ENCODE data around the gene MRPL52.
"Not testable (repeated sequence)": the region's sequence is repeated elsewhere in the genome, so short reads cannot be mapped to it uniquely, and the experiment has no call there.

MRPL52 gene

GRCh38 chr14:22811722-22812121 lies 18.0 kb upstream of the MRPL52 start:
- DNase-seq (ENCODE audit: low read depth) = no peak

DNA sequence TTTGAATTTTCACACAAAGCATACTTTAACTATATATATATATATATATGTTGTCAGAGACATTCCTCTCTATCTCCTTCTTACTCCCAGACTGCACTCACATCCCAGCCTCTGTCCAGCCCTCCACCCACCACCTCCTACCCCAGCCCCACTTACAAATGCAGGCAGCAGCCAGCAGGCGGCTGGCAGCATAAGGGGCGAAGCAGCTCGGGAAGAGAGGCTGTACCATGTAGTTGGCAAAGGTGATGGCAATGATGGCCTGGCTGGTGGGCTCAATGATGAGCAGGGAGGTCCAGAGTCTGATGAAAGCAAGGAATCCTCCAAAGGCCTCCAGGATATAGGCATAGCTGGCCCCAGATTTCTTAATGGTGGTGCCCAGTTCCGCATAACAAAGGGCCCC lies 16.9 kb upstream of the MRPL52 start:
- no peak for DNase-seq (ENCODE audit: low read depth)

DNA sequence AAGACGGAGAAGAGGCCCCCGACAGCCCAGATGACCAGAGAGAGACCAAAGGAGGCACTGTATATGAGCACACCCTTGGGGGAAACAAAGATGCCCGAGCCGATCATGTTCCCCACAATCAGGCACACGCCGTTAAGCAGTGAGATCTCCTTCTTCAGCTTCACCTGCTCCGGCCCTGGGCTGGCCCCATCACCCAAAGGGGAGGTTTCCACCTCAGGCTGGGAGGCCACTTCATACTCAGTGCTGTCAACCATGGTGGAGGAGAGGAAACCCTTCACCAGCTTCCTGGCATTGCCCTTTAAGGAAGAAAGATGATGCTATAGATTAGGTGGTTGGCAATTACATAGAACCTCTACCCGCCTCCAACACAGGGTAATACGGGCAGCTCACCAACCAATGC lies 16.5 kb upstream of the MRPL52 start:
- no peak for DNase-seq (ENCODE audit: low read depth)

- no peak for DNase-seq (ENCODE audit: low read depth)
These were observed 15.3 kb upstream of the MRPL52 start for GRCh38 chr14:22814373-22814772.

DNA sequence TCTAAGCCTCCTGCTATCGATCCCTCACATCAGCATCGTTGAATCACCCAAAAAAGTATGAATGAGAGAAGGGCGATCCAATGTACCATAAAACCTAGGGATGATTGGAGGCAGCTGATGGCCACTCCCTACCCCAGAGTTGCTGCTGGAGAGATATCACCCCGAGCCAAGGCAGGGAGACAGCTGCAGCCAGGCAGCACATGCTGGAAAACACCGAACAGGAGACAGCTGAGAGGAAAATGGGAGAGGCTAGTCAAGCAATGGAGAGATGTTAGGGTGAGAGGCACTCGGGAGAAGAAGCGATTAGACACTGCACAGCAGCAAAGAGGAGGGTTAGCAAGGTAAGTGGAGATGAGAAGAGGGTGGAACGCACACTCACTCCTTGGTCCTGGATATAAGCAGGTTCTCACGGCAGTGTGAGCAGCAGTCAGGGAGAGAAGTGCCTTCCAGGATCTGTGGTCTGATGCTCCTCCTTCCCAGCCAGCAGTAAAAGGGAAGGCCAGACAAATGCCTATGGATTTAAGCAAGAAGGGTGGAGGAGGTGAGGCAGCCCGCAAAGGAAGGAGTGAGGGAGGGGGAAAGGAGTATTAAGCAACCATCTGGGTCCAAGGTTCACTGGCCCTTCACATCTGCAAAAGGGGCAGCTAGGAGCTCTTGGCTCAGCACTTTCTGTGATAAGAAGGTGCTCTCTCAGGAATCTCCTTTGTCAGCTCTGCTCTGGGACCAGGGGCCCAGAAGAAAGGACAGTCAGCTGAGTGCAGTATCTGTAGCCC lies 14.6 kb upstream of the MRPL52 start, which contains the start of gene SLC7A7:
SLC7A7 (minus strand) TSS at position 495 of the 773 bp plus-strand sequence. CDS start 2,037 bp downstream, outside the sequence.
- DNase-seq (ENCODE audit: low read depth) = no peak

GRCh38 chr14:22819151-22819988 lies 10.3 kb upstream of the MRPL52 start:
- DNase-seq (ENCODE audit: low read depth) = peak; percentile 85

DNA sequence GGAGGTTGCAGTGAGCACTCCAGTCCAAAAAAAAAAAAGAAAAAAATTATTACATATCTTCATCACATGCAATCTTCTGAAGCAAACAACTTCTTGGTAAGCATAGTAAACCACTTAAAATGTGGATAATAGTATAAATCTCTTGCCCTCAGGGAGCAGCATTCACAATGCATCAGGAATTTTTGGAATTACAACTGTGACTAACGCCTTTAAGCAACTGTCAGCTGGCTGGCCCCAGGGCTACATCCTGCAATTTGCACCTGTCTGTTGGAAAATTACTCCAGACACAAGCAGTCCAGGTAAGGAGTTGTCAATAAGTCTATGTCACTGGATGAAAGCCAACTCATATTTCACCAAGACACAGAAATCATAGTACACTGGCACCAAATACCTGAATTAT lies 9.0 kb upstream of the MRPL52 start:
- DNase-seq (ENCODE audit: low read depth) = no peak

GRCh38 chr14:22821193-22822015 lies 8.3 kb upstream of the MRPL52 start:
- no peak for DNase-seq (ENCODE audit: low read depth)

DNA sequence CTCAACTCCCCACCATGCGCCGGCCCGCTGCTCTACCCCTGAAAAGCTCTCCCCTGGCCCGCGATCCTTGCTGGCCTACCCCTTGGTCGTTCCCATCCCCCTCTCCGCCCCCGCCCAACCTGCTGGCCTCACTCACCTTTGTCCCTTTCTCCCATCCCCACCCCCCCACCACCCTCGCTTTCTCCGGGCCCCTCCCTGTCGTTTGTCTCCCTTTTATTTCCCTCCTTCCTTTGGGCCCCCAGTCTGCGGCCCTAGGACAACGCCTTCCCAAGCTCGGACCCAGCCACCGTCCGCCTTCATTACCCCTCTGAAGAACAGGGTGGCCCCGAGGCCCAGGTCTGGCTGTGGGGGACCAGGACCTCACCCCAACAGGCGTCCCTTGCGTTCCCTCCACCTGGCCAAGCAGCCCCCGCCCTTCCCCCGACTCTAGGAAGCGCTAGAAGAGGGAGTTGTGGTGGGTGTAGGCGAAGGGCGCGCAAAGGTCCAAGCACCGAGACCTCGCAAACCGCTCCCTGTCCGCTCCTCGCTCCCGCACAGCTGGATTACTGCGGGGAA lies 7.6 kb upstream of the MRPL52 start:
- no peak for DNase-seq (ENCODE audit: low read depth)

- peak; percentile 90 for DNase-seq (ENCODE audit: low read depth)
These were observed 7.1 kb upstream of the MRPL52 start for GRCh38 chr14:22822571-22823098.

DNA sequence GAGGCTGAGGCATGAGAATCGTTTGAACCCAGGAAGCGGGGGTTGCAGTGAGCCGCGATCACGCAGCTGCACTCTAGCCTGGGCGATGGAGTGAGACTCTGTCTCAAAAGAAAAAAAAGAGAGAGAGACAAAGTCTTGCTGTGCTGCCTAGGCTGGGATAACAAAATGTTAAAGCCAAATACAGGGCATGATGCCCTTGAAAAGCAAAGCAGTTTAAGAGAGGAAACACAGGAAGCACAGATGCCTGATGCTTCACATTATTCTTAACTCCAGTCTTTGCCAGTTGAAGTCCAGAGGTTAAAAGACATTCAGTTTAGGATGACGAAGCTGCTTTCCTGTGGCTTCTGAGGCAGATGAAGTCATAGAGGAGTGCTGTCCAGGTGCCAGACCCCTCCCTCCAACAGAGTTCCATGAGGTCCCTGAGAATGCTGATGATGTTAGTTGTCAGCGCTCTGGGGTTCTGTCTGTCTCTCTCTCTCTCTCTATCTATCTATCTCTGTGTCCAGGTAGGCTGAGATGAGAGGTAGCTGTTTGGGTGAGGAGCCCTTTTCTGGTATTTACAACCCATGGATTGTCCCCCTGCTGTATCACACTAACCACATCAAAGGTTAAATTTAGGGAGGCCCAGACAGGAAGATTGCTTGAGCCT lies 4.9 kb upstream of the MRPL52 start:
- DNase-seq (ENCODE audit: low read depth) = peak; percentile 83

DNA sequence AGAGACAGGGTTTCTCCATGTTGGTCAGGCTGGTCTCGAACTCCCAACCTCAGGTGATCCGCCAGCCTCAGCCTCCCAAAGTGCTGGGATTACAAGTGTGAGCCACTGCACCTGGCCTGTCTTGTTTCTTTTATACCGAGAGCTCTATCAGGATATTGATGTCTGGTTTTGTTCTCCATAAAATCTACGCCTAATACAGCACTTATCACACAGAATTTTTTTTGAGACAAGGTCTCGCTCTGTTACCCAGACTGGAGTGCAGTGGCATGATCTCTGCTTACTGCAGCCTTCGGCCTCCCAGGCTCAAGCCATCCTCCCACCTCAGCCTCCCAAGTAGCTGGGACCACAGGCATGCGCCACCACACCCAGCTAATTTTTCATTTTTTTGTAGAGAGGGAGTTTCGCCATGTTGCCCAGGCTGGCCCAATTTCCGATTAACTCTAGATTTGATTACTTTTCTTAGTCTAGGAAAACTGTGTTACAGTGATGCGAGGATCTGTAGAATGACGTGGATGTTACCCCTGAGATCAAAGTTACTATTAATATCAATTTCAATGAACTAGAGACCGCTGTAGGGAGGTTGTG lies 519 bp upstream of the MRPL52 start:
- not testable (repeated sequence) for DNase-seq (ENCODE audit: low read depth)

- no peak for DNase-seq (ENCODE audit: low read depth)
These were observed 840 bp downstream of the MRPL52 start for GRCh38 chr14:22830443-22831010.

GRCh38 chr14:22835505-22835904 lies 5.8 kb downstream of the MRPL52 start:
- no peak for DNase-seq (ENCODE audit: low read depth)

DNA sequence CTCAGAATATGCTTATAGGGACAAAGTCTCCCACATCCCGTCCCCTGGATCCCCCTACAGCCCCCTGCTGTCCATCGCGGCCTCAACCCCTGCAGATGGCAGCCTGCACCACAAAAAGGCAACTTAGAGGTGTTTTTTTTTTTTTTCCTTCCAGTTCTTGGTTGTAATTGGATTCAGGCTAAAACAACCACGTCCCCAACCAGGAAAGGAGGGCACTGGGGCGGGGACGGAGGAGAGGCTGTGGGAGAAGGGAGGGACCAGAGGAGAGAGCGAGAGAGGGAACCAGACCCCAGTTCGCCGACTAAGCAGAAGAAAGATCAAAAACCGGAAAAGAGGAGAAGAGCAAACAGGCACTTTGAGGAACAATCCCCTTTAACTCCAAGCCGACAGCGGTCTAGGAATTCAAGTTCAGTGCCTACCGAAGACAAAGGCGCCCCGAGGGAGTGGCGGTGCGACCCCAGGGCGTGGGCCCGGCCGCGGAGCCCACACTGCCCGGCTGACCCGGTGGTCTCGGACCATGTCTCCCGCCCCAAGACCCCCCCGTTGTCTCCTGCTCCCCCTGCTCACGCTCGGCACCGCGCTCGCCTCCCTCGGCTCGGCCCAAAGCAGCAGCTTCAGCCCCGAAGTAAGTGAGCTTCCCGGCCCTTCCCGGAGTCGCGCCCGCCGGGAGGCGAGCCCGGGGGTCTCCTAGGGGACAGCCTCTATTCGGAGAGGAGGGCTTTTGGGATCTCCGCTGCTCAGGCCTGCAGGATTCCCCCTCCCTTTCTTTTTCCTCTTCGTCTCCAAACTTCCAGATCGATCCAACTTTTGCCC lies 6.8 kb downstream of the MRPL52 start, which contains the start of gene MMP14:
MMP14 (plus strand) TSS at position 285 of the 813 bp plus-strand sequence; CDS start at position 518, 233 bp downstream.
- peak; percentile 90 for DNase-seq (ENCODE audit: low read depth)

DNA sequence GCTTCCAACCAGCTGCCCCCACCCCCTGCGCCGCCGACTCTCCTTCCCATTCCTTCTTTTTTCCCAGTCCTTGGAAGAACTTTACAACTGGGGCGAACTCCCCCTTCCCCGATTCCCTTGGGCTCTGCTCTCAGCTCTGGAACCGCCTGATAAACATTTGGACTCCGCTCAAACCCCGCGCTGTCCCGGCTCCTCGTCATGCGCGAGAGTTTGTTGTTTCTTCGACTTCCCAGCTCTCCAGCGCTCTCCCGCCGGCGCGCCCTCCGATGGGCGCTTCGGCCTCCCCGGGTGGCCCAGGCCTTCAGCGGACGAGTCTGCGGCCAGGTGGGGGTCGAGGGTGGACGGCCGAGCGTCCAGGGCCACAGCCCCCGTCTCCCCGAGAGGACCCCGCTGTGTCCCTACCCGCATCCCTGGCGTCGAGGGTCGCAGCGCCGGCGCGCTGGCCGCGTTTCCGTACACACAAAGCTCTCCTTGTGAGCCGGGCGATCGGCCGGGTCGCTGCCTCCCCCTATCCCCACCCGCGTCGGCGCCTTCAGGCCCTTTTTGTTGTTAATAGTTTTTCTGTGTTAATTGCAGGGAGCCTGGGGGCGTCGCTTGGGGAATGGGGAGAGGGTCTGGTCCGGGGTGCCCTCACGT lies 7.5 kb downstream of the MRPL52 start:
- no peak for DNase-seq (ENCODE audit: low read depth)

- DNase-seq (ENCODE audit: low read depth) = no peak
These were observed 8.3 kb downstream of the MRPL52 start for GRCh38 chr14:22837750-22838538.

- DNase-seq (ENCODE audit: low read depth) = no peak
These were observed 8.9 kb downstream of the MRPL52 start for GRCh38 chr14:22838631-22839041.

Data from fibroblast of the conjunctiva (primary cell).